Activated T-helper 1 cell treated with anti-CD3 and anti-CD28 coated beads, Interleukin-2, amount 50 U/mL, for 16 hours (primary cell): Measurements from ENCODE around the gene RBKS.
A peak's percentile ranks its signal among the peaks of the same experiment; 100 is the strongest.

Experiments
- DNase-seq, 2 donors: peaks; one replicate each; pipeline ENCODE4 v3.0.0-alpha.2; 2020; ENCODE audit warnings: low read depth in 1 of 2, low spot score in 1 of 2

RBKS gene

DNA sequence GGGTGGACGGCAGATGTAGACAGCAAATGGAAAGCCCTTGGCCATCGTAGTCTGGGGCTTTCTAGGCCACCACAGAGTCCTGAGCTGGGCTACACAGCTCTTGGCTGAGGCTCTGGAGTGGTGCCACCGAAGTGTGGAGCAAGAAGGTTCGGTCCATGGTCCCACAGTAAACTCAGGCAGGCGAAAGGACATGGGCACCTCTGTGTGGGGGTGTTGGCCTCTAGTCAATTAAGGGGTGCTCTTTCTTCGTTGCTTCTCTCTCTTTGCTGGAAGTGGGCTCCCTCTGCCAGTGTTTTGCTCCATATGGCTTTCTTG is 153.3 kb downstream of the RBKS start:
- no peak for DNase-seq

- no peak for DNase-seq
These were observed 153.9 kb downstream of the RBKS start for GRCh38 chr2:27736031-27736889.

- DNase-seq = peak in 1 of 2 donors; percentile 41
These were observed 154.8 kb downstream of the RBKS start for GRCh38 chr2:27735263-27735904.

GRCh38 chr2:27734305-27734704 is 155.9 kb downstream of the RBKS start:
- no peak for DNase-seq
